DLD1 (cell line): ENCODE data around the gene CREBRF.
"Not testable (repeated sequence)": the region's sequence is repeated elsewhere in the genome, so short reads cannot be mapped to it uniquely, and the experiment has no call there.

ENCODE experiments used
- in situ Hi-C: cut with HindIII; loops from 2 replicates; pipeline ENCODE4 v1.10.0; 2017; ENCODE audit warnings: low sequenced_read_pairs

The CREBRF gene

GRCh38 chr5:173033923-173034322 lies 22.2 kb upstream of the CREBRF start:
- in situ Hi-C loops, result no loop called here

GRCh38 chr5:173035904-173036707 lies 20.0 kb upstream of the CREBRF start:
- in situ Hi-C loops, result no loop called here

GRCh38 chr5:173039188-173039587 lies 17.0 kb upstream of the CREBRF start:
- in situ Hi-C loops, result no loop called here

- in situ Hi-C loops, result no loop called here
Measured at GRCh38 chr5:173039964-173040363, 16.2 kb upstream of the CREBRF start.

- in situ Hi-C loops, result no loop called here
Measured at GRCh38 chr5:173041881-173042762, 14.0 kb upstream of the CREBRF start.

- in situ Hi-C loops, result no loop called here
Measured at GRCh38 chr5:173042763-173043107, 13.4 kb upstream of the CREBRF start.

GRCh38 chr5:173045474-173045873 lies 10.7 kb upstream of the CREBRF start:
- in situ Hi-C loops, result no loop called here

- in situ Hi-C loops, result not testable (repeated sequence)
Measured at GRCh38 chr5:173047096-173047837, 8.9 kb upstream of the CREBRF start.

- in situ Hi-C loops, result no loop called here
Measured at GRCh38 chr5:173047838-173048105, 8.4 kb upstream of the CREBRF start.

GRCh38 chr5:173050791-173051190 lies 5.4 kb upstream of the CREBRF start:
- in situ Hi-C loops, result no loop called here

- in situ Hi-C loops, result no loop called here
Measured at GRCh38 chr5:173051746-173052145, 4.4 kb upstream of the CREBRF start.

GRCh38 chr5:173053041-173053440 lies 3.1 kb upstream of the CREBRF start:
- in situ Hi-C loops, result no loop called here

GRCh38 chr5:173055042-173055721 lies 970 bp upstream of the CREBRF start:
- in situ Hi-C loops, result no loop called here

- in situ Hi-C loops, result no loop called here
Measured at GRCh38 chr5:173055722-173055982, 500 bp upstream of the CREBRF start.

GRCh38 chr5:173056783-173057061 lies 570 bp downstream of the CREBRF start:
- in situ Hi-C loops, result no loop called here

- in situ Hi-C loops, result no loop called here
Measured at GRCh38 chr5:173057062-173057924, 1.1 kb downstream of the CREBRF start.

GRCh38 chr5:173062141-173062540 lies 6.0 kb downstream of the CREBRF start:
- in situ Hi-C loops, result no loop called here

GRCh38 chr5:173065155-173065554 lies 9.0 kb downstream of the CREBRF start:
- in situ Hi-C loops, result no loop called here

GRCh38 chr5:173069671-173070070 lies 13.5 kb downstream of the CREBRF start:
- in situ Hi-C loops, result no loop called here

- in situ Hi-C loops, result no loop called here
Measured at GRCh38 chr5:173075137-173075843, 19.1 kb downstream of the CREBRF start.
